Endodermal cell (in vitro differentiated cells): ENCODE results near the gene COL23A1. TPM values are rescaled to one million over a fixed set of nuclear protein-coding genes. Genes with fewer than 3 reads are reported as not detected.

Source experiments
- DNase-seq: peaks from one replicate; pipeline ENCODE4 v3.0.0-alpha.2; 2017
- H3K27ac ChIP-seq: 2 replicates; pipeline ENCODE4 v1.5.1; 2013; ENCODE audit warnings: mild to moderate bottlenecking, low read depth, low read length, moderate library complexity
- H3K27me3 ChIP-seq: 2 replicates; pipeline ENCODE4 v1.6.1; 2013; ENCODE audit warnings: mild to moderate bottlenecking, low read length, moderate library complexity; ENCODE audit not compliant: insufficient read depth, control insufficient read depth, poor library complexity, severe bottlenecking
- H3K36me3 ChIP-seq: 2 replicates; pipeline ENCODE4 v1.7.0; 2013; ENCODE audit warnings: mild to moderate bottlenecking, low read length, moderate library complexity; ENCODE audit not compliant: control insufficient read depth, insufficient read depth
- H3K4me1 ChIP-seq: one replicate; pipeline ENCODE4 v1.7.0; 2013; ENCODE audit warnings: low read length; ENCODE audit not compliant: control insufficient read depth, insufficient read depth
- H3K4me3 ChIP-seq: 2 replicates; pipeline ENCODE4 v1.5.1; 2013; ENCODE audit warnings: mild to moderate bottlenecking, low read length, moderate library complexity
- H3K9ac ChIP-seq: 2 replicates; pipeline ENCODE4 v1.6.1; 2013; ENCODE audit warnings: mild to moderate bottlenecking, low read length, moderate library complexity; ENCODE audit not compliant: poor library complexity, severe bottlenecking; ENCODE audit errors: extremely low read depth
- H3K9me3 ChIP-seq: 2 replicates; pipeline ENCODE4 v1.6.1; 2013; ENCODE audit warnings: mild to moderate bottlenecking, low read length, moderate library complexity; ENCODE audit not compliant: control insufficient read depth
- H3K27ac Mint-ChIP-seq: 2 replicates; pipeline ENCODE4 v1.8.0; 2020; ENCODE audit warnings: mixed read lengths
- H3K27me3 Mint-ChIP-seq: 2 replicates; pipeline ENCODE4 v1.8.0; 2021; ENCODE audit warnings: mild to moderate bottlenecking, mixed read lengths; ENCODE audit not compliant: insufficient read depth
- H3K36me3 Mint-ChIP-seq: 2 replicates; pipeline ENCODE4 v1.8.0; 2020; ENCODE audit warnings: low read depth, mixed read lengths
- H3K4me1 Mint-ChIP-seq: 2 replicates; pipeline ENCODE4 v1.8.0; 2020; ENCODE audit warnings: mixed read lengths
- H3K4me3 Mint-ChIP-seq: 2 replicates; pipeline ENCODE4 v1.8.0; 2020; ENCODE audit warnings: mild to moderate bottlenecking, moderate library complexity, mixed read lengths
- H3K9me3 Mint-ChIP-seq: 2 replicates; pipeline ENCODE4 v1.8.0; 2020; ENCODE audit warnings: mild to moderate bottlenecking, mixed read lengths
- CTCF ChIP-seq: fragments of 200-600 bp; sonication (generic); conservative IDR thresholded peaks from 2 replicates; pipeline ENCODE4 v1.5.0; 2021; ENCODE audit warnings: antibody characterized with exemption, mild to moderate bottlenecking
- WGBS, 2 experiments: methylation state at CpG; one replicate each; pipeline versions ENCODE4 v1.1.5 to v1.1.7; 2013; ENCODE audit warnings: missing lambda C conversion rate in 2 of 2, mixed read lengths in 1 of 2; ENCODE audit not compliant: insufficient coverage in 1 of 2, insufficient read length in 1 of 2; 5-methylcytosine and 5-hydroxymethylcytosine counted together
- total RNA-seq, 2 donors: library from RNA; stranded (reverse); fragmentation: NEBNext Ultra II Directional in 1 of 2; extraction: Animal tissue kit (Norgen Biotek cat#: 25700) in 1 of 2; gene quantifications; 2 replicates in 1 of 2; 3 replicates in 1 of 2; pipeline ENCODE4 v1.2.1, GENCODE V29; 2021

Gene COL23A1
- total RNA-seq, 2 donors from 2014 or later, result 50.2 to 71.3 TPM

- no peaks in the 10 kb centered on the region for H3K36me3 ChIP-seq
- Mint-ChIP-seq H3K27ac (no peak overlapping the region), H3K27me3 (peaks cover 3% of the 10 kb centered on the region), H3K36me3 (no peaks in the 10 kb centered on the region), H3K4me3 (no peak overlapping the region), H3K9me3 (no peaks in the 10 kb centered on the region), H3K4me1 (peaks cover 3% of the 10 kb centered on the region)
- no peak overlapping the region for H3K9ac ChIP-seq
- no peak overlapping the region for H3K27ac ChIP-seq
- no peak for DNase-seq
- peaks cover 6% of the 10 kb centered on the region for H3K9me3 ChIP-seq
- no peaks in the 10 kb centered on the region for H3K27me3 ChIP-seq
- 86 to 93% methylated on average over 8 to 9 of the region's 9 CpGs for WGBS, 2 experiments
- no peak for TF ChIP-seq CTCF
- H3K4me3 ChIP-seq, result no peak overlapping the region
- H3K4me1 ChIP-seq, result no peaks in the 10 kb centered on the region
Measured at GRCh38 chr5:178277346-178277745, 312.8 kb downstream of the COL23A1 start.

DNA sequence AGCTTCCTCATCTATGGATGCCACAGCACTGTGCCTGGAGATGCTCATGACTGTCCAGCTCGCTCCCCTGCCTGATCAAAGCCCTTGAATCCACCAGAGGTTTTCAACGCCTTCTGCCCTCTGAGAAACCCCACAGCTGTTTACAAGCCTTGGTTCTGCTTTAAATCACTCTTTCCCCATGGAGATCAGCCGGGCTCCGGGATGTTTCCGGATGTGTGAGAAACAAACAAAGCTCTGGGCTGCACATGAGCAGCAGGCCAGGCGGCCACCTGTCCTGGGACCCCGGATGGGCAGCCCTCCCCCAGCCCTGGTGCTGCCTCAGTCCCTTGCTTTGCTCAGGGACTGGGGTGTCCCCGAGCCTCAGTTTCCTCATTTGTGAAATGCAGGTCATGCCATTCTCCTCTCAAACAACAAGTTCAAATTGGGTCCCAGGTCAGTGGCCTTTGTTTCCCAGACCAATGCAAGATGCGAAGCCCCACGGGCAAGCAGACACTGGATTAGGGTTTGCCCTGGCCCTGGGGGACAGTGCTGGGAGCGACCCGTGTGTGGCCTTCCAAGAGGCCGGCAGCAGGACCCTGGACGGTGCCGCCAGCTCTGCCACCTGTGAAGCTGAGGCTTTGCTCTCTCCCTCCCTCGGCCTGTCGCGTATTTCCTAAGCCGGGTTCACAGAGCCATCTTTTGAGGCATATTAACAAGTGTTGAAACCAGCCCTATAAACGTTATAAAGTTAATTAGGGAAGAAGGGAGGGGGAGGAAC is 315.2 kb downstream of the COL23A1 start:
- H3K36me3 Mint-ChIP-seq, result no peaks in the 10 kb centered on the region
- no peak for DNase-seq
- peaks cover 6% of the 10 kb centered on the region for H3K9me3 ChIP-seq
- H3K4me3 ChIP-seq, result no peak overlapping the region
- peaks cover 3% of the 10 kb centered on the region for H3K27me3 Mint-ChIP-seq
- H3K27ac Mint-ChIP-seq, result no peak overlapping the region
- peaks cover 3% of the 10 kb centered on the region for H3K4me1 Mint-ChIP-seq
- no peaks in the 10 kb centered on the region for H3K27me3 ChIP-seq
- no peak overlapping the region for H3K9ac ChIP-seq
- 95% methylated on average over 18 to 20 of the region's 20 CpGs for WGBS, 2 experiments
- H3K4me3 Mint-ChIP-seq, result no peak overlapping the region
- no peaks in the 10 kb centered on the region for H3K36me3 ChIP-seq
- TF ChIP-seq CTCF, result no peak
- H3K4me1 ChIP-seq, result no peaks in the 10 kb centered on the region
- no peaks in the 10 kb centered on the region for H3K9me3 Mint-ChIP-seq
- no peak overlapping the region for H3K27ac ChIP-seq

DNA sequence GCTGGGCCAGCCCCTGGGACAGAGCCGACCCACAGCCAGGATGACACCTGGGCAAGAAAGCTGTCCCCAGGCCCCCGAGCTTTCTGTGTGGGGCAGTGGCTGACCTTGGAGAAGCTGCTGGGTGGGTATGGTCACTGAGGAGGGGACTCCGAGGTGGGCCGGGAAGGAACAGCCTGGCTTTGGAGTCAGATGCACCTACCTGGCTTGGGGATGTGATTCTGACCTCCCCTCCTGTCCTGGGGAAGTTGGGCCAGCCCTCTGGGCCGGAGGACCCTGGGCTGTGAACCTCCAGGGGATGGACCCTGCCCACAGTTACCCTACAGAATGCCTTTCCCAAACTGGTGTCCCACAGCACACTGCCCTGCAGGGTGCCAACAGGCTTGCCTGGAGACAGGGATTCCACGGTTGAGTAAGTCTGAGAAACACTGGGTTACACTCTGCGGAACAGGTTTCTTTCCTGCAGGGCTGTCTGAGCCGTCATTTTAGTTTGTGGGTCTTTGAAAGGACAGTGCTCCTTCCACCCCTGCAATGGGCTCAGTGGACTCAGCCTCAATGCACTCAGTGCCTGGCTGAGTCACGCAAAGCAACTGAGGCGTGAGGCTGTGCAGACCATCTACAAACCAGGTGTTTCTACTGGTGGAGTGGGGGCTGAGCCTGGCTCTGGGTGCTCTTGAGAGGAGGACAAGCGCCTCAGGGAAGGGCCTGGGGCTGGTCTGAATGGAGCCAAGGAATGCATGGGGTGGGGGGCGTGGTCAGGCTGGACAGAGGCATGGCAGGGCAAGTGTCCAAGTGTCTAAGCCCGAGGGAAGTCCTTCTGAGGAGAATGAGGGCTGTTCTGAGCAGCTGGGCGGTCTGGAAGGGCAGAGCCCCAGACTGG is 316.3 kb downstream of the COL23A1 start:
- peaks cover 4% of the 10 kb centered on the region for H3K36me3 Mint-ChIP-seq
- H3K27me3 Mint-ChIP-seq, result peaks cover 3% of the 10 kb centered on the region
- Histone ChIP-seq H3K27ac (no peak overlapping the region), H3K36me3 (no peaks in the 10 kb centered on the region), H3K27me3 (no peaks in the 10 kb centered on the region), H3K4me3 (no peak overlapping the region), H3K9ac (no peak overlapping the region), H3K9me3 (peaks cover 6% of the 10 kb centered on the region), H3K4me1 (no peaks in the 10 kb centered on the region)
- TF ChIP-seq CTCF, result no peak
- H3K27ac Mint-ChIP-seq, result no peak overlapping the region
- no peaks in the 10 kb centered on the region for H3K4me1 Mint-ChIP-seq
- 92 to 98% methylated on average over 8 to 14 of the region's 14 CpGs for WGBS, 2 experiments
- no peak for DNase-seq
- no peak overlapping the region for H3K4me3 Mint-ChIP-seq
- no peaks in the 10 kb centered on the region for H3K9me3 Mint-ChIP-seq
